ENCODE data around the gene SNRNP35.
A peak's percentile ranks its signal among the peaks of the same experiment; 100 is the strongest.
"Not testable (repeated sequence)": the region's sequence is repeated elsewhere in the genome, so short reads cannot be mapped to it uniquely, and the experiment has no call there.

SNRNP35 gene

GRCh38 chr12:123475246-123475703 is 17.3 kb downstream of the SNRNP35 start:
- no peak overlapping the region for H3K4me3 ChIP-seq (replicated peaks; ENCODE audit: low read depth, low read length)
- DNase-seq (ENCODE audit: low read depth), result no peak
- no peak for TF ChIP-seq CTCF (IDR thresholded peaks at IDR 0.05; ENCODE audit: low read length, missing control alignments)

DNA sequence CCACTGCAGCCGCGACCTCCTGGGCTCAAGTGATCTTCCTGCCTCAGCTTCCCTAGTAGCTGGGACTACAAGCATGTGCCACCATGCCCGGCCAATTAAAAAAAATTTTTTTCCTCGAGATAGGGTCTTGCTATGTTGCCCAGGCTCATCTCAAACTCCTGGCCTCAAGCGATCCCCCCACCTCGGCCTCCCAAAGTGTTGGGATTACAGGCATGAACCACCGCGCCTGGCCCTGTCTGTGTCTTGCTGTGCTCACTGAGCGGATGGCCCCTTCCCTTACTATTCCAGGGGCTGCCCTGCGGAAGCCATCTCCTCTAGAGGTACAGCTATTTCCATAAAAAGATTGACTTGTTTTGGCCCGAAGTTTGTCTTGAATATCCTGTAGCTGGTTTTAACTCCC is 20.1 kb downstream of the SNRNP35 start:
- H3K4me3 ChIP-seq (replicated peaks; ENCODE audit: low read depth, low read length), result no peak overlapping the region
- TF ChIP-seq CTCF (IDR thresholded peaks at IDR 0.05; ENCODE audit: low read length, missing control alignments), result no peak
- no peak for DNase-seq (ENCODE audit: low read depth)

DNA sequence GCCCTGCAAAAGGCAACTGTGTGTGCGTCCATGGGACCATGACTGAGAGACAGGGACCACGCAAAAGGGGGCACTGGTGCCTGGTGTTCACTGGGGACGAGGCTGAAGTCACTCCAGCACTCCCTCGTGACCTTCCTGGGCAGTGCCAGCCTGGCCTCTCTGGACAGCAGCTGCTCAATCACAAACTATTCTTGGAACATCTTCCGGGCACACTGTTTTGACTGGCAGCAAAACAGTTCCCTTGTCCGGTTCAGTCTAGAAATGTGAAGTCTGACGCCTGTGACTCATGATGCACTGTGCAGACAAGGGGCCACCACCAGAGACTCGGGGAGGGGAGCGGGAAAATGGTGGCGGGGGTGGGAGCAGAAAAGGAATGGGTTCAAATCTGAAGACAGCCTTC is 20.8 kb downstream of the SNRNP35 start:
- peak; percentile 49 for DNase-seq (ENCODE audit: low read depth)
- no peak overlapping the region for H3K4me3 ChIP-seq (replicated peaks; ENCODE audit: low read depth, low read length)
- TF ChIP-seq CTCF (IDR thresholded peaks at IDR 0.05; ENCODE audit: low read length, missing control alignments), result no peak

DNA sequence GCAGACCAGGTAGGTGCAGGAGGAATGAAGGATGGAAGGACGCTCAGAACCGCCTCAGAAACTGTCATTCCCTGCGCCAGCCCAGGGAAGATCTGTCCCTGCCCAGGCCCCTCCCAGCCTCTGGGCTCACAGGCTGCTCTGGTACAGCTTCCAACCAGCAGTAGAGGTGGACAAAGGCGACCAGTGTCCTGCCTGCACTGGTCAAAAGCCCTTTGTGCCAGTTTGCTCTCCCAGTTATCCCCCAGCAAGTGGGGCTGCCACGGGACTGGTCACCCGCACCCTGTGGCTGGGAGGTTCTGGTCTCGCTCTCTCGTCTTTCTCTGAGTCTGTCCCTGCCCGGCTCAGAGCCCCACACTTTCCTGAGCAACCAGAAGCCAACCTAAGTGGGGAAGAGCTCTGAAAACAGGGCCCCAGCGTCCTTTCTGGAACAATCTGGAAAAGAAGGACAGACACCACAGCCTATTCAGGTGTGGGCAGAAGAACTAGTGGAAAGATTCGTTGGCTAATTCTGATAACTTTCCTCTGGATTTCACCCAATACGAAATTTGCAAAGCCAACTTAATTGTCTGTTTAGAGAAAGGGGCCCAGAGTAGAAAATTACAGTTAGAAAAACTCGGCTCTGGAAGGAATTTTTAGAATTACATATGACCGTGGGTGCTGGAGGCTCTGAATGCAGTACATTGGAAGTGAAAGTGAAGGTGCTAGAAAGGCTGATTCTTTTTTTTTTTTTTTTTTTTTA is 21.7 kb downstream of the SNRNP35 start:
- no peak overlapping the region for H3K4me3 ChIP-seq (replicated peaks; ENCODE audit: low read depth, low read length)
- no peak for TF ChIP-seq CTCF (IDR thresholded peaks at IDR 0.05; ENCODE audit: low read length, missing control alignments)
- DNase-seq (ENCODE audit: low read depth), result no peak

- not testable (repeated sequence) for DNase-seq (ENCODE audit: low read depth); H3K4me3 ChIP-seq (replicated peaks; ENCODE audit: low read depth, low read length)
Observed at GRCh38 chr12:123481251-123481650, 23.3 kb downstream of the SNRNP35 start.

DNA sequence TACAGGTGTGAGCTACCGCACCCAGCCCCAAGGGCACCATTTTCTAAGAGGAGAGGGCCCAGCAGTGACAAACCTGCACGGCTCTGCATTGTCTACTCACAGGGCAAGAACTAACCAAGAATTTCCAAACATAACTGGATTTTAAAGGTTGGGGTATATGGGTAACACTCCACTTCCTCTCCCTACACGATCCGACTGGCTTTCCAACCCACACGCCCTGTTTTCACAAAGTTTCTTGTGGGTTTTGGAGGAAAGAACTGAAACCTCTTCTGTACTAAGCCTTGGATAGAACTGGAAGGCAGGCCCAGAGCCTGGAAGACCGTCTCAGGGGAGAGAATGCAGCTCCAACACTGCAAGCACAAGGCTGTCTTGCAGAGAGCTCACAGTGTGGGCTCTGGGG is 24.9 kb downstream of the SNRNP35 start:
- TF ChIP-seq CTCF (IDR thresholded peaks at IDR 0.05; ENCODE audit: low read length, missing control alignments), result no peak
- no peak overlapping the region for H3K4me3 ChIP-seq (replicated peaks; ENCODE audit: low read depth, low read length)
- no peak for DNase-seq (ENCODE audit: low read depth)

DNA sequence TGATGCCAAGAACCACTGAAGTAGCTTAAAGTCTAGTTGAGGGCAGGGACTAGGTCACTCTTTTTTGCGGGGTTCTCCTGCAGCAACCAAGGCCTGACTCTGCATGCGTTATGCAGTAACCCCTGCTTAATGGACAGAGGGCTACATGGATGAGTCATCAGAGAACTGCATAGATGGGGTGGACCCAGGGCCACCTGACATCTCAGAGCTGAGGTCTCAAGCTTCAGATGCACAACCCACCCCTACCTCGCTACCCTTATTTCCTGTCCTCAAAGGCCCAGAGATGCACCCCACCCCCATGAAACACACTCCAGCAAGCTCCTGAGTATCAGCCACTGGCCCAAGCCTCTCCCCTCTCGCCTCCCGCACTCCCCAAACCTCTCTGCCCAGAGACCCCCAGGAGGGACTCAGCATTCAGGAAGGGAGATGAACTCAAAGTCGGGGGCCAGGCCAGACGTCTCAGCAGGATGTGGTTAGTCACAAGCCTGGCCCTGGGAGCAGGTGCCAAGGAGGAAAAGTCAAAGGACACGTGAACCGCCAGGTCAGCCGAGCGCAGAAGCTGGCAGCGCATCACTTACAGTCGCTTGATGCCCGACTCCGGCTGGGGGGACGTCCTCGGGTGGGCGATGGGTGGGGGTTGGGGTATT is 25.8 kb downstream of the SNRNP35 start:
- TF ChIP-seq CTCF (IDR thresholded peaks at IDR 0.05; ENCODE audit: low read length, missing control alignments), result no peak
- no peak for DNase-seq (ENCODE audit: low read depth)
- no peak overlapping the region for H3K4me3 ChIP-seq (replicated peaks; ENCODE audit: low read depth, low read length)

Measured in fibroblast of pulmonary artery (primary cell).